ENCODE measurements around the gene KRT34.
"Not testable (repeated sequence)": the region's sequence is repeated elsewhere in the genome, so short reads cannot be mapped to it uniquely, and the experiment has no call there.

The KRT34 gene

GRCh38 chr17:41407226-41407625 is 25.1 kb upstream of the KRT34 start:
- DNase-seq = no peak
- in situ Hi-C loops (cut with MboI; ENCODE audit: low pct_unique_long_range_greater_than_20kb, low sequenced_read_pairs) = no loop called here

- in situ Hi-C loops (cut with MboI; ENCODE audit: low pct_unique_long_range_greater_than_20kb, low sequenced_read_pairs) = no loop called here
- no peak for DNase-seq
Measured at GRCh38 chr17:41406205-41406604, 24.1 kb upstream of the KRT34 start.

GRCh38 chr17:41404024-41404671 is 22.0 kb upstream of the KRT34 start:
- in situ Hi-C loops (cut with MboI; ENCODE audit: low pct_unique_long_range_greater_than_20kb, low sequenced_read_pairs) = no loop called here
- DNase-seq = no peak

GRCh38 chr17:41403404-41404023 is 21.4 kb upstream of the KRT34 start:
- in situ Hi-C loops (cut with MboI; ENCODE audit: low pct_unique_long_range_greater_than_20kb, low sequenced_read_pairs) = no loop called here
- no peak for DNase-seq

DNA sequence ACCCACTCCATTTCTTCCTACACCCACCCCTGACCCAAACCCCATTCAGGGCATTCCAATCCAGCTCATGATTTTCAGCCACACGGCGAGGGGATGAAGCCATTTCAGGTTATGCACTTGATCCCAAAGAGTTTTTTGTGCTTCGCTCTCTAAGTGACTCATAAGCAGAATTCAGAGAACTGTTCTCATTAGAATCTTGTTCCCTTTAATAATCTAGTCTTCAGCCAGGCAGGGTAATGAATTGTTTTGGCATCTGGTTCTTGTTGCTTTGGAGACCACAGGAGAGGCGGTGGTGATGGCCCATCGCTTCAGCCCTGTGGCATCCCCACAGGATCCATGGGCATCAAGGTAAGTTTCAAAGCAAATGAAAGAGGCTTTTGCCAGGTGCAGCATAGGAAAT is 20.1 kb upstream of the KRT34 start:
- DNase-seq = no peak
- in situ Hi-C loops (cut with MboI; ENCODE audit: low pct_unique_long_range_greater_than_20kb, low sequenced_read_pairs) = no loop called here

- no peak for DNase-seq
- in situ Hi-C loops (cut with MboI; ENCODE audit: low pct_unique_long_range_greater_than_20kb, low sequenced_read_pairs) = no loop called here
Measured at GRCh38 chr17:41396996-41397660, 15.0 kb upstream of the KRT34 start, which contains the start of gene KRT31. KRT31 (minus strand) TSS chr17:41397608; CDS start chr17:41397539, 69 bp downstream.

DNA sequence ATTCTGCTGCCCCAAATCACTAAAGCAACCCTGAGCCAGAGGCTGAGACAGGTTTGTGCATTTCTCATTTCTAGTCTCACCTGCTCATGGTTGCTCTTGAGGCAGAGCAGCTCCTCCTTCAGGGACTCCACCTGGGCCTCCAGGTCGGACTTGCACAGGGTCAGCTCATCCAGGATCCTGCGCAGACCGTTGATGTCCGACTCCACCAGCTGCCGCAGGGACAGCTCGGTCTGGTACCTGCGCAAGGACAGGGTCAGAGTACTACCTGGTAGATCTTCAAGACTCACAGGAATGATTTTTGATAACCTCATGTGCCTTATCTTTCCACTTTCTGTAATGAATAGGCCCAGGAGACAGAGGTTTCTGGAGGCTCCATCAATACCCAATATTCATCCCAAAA is 14.2 kb upstream of the KRT34 start:
- in situ Hi-C loops (cut with MboI; ENCODE audit: low pct_unique_long_range_greater_than_20kb, low sequenced_read_pairs) = no loop called here

GRCh38 chr17:41395611-41396010 is 13.5 kb upstream of the KRT34 start:
- in situ Hi-C loops (cut with MboI; ENCODE audit: low pct_unique_long_range_greater_than_20kb, low sequenced_read_pairs) = no loop called here
- DNase-seq = no peak

More for the DNA sequence above, 14.2 kb upstream of the KRT34 start:
- no peak for DNase-seq

- DNase-seq; in situ Hi-C loops (cut with MboI; ENCODE audit: low pct_unique_long_range_greater_than_20kb, low sequenced_read_pairs): not testable (repeated sequence)
Measured at GRCh38 chr17:41395044-41395443, 12.9 kb upstream of the KRT34 start.

- DNase-seq = no peak
- in situ Hi-C loops (cut with MboI; ENCODE audit: low pct_unique_long_range_greater_than_20kb, low sequenced_read_pairs) = no loop called here
Measured at GRCh38 chr17:41394254-41394996, 12.3 kb upstream of the KRT34 start.

GRCh38 chr17:41393826-41394225 is 11.7 kb upstream of the KRT34 start:
- in situ Hi-C loops (cut with MboI; ENCODE audit: low pct_unique_long_range_greater_than_20kb, low sequenced_read_pairs) = no loop called here
- no peak for DNase-seq

GRCh38 chr17:41393294-41393693 is 11.2 kb upstream of the KRT34 start:
- in situ Hi-C loops (cut with MboI; ENCODE audit: low pct_unique_long_range_greater_than_20kb, low sequenced_read_pairs) = no loop called here
- no peak for DNase-seq

DNA sequence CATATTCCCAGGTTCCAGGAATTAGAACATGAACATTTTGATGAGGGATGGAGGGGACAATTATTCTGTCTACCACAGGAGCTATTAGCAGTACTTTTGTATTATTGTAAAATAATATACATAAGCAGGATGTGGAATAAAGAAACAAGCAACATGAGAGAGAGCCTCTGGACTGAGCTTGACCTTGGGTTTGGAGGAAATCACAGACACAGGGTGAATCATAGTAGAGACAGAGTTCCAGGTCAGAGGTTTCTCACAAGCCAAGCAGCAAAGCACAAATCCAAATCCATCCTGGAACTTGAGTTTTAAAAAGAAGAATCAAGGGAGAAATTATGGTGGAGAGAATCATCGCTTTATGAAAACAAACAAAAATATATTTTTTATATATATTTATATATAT is 10.2 kb upstream of the KRT34 start:
- no peak for DNase-seq

DNA sequence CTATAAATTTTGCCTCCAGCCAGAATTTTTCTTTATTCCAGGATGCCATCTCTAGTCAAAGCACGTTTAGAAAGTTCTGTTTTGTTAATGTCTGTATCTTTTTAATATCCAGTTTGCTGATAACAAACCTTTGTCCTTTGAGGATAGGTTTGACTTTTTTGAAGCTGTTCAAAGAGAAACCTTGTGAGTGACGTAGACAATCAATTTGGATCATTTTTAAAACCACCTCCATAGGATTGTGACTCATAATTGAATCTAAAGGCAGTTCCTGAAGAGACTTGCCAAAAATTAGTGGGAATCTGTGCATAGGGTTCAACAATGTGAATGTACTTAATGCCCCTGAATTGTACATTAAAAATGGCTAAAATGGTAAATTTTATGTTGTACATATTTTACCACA is 9.4 kb upstream of the KRT34 start:
- no peak for DNase-seq
- in situ Hi-C loops (cut with MboI; ENCODE audit: low pct_unique_long_range_greater_than_20kb, low sequenced_read_pairs) = no loop called here

More for the DNA sequence above, 10.2 kb upstream of the KRT34 start:
- in situ Hi-C loops (cut with MboI; ENCODE audit: low pct_unique_long_range_greater_than_20kb, low sequenced_read_pairs) = no loop called here

DNA sequence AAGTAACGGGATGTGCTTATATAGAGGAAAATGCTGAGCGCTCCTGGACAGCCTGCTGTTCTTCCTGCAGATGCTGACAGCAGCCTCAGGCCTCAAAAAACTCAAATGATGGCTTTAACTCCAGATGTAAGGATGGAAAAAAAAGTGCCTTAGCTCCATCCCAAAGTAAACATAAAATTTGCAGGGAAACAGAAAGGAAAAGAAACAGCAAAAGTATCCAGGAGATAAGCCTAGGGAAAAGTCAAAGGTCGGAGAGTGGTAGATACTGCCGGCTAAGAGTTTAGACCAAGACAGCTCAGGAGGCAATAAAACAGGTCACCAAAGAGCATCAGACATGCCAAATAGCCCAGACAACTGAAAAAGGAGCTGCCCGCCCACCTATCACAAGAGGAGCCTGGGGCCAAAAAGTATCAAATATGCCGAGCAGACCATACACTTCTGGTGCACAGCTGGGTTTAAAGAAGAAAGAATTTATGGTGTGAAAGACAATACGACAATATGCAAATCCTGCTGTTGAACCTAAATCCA is 8.4 kb upstream of the KRT34 start:
- in situ Hi-C loops (cut with MboI; ENCODE audit: low pct_unique_long_range_greater_than_20kb, low sequenced_read_pairs) = no loop called here
- no peak for DNase-seq

- DNase-seq = no peak
- in situ Hi-C loops (cut with MboI; ENCODE audit: low pct_unique_long_range_greater_than_20kb, low sequenced_read_pairs) = no loop called here
Measured at GRCh38 chr17:41387670-41388069, 5.6 kb upstream of the KRT34 start.

- in situ Hi-C loops (cut with MboI; ENCODE audit: low pct_unique_long_range_greater_than_20kb, low sequenced_read_pairs) = no loop called here
- no peak for DNase-seq
Measured at GRCh38 chr17:41386227-41386626, 4.1 kb upstream of the KRT34 start.

DNA sequence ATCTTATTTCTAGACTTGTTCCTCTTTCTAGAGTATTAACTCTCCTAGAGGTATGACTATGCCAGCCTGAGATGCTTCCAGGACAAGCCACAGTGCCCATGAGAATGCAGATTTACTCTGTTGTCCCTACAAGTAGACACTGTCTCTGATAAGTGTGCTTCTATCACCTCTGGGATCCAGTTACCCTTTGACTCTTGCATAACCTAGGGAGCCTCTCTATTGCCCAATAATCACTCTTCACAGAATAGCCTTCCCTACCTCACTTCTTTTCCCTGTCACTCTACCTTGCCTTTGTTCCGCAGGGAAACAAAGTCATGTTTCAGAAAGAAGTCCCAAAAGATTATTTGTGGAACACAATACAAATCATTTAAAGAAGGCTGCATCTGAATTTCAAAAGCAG is 1.6 kb upstream of the KRT34 start:
- DNase-seq = no peak

GRCh38 chr17:41382394-41382793 is 288 bp upstream of the KRT34 start:
- in situ Hi-C loops (cut with MboI; ENCODE audit: low pct_unique_long_range_greater_than_20kb, low sequenced_read_pairs) = no loop called here
- DNase-seq = no peak

More for the DNA sequence above, 1.6 kb upstream of the KRT34 start:
- in situ Hi-C loops (cut with MboI; ENCODE audit: low pct_unique_long_range_greater_than_20kb, low sequenced_read_pairs) = no loop called here

GRCh38 chr17:41380091-41380490 is 2.0 kb downstream of the KRT34 start:
- in situ Hi-C loops (cut with MboI; ENCODE audit: low pct_unique_long_range_greater_than_20kb, low sequenced_read_pairs); DNase-seq: not testable (repeated sequence)

Measured in KBM-7 (cell line).